ENCODE data around the gene ADAM12. TPM values are rescaled to one million over a fixed set of nuclear protein-coding genes. Genes with fewer than 3 reads are reported as not detected.

ADAM12 gene
- total and polyA plus RNA-seq, 10 donors, result 0.51 to 7.0 (median 1.0) TPM

GRCh38 chr10:126115886-126116285 lies 272.4 kb downstream of the ADAM12 start:
- H3K27me3 ChIP-seq (replicated peaks in 1 of 7), result no peaks in the 10 kb centered on the region
- DNase-seq, result no peak
- WGBS, 5 donors, result 76 to 83% (median 80%) methylated on average over 6 of the region's 6 CpGs
- H3K4me3 ChIP-seq, result no peak overlapping the region
- no peaks in the 10 kb centered on the region for H3K36me3 ChIP-seq
- TF ChIP-seq POLR2AphosphoS5 (IDR thresholded peaks at IDR 0.05) (no peak), CTCF (IDR thresholded peaks at IDR 0.05 in 8 of 11, conservative IDR thresholded peaks at IDR 0.05 in 3 of 11) (no peak), POLR2A (IDR thresholded peaks at IDR 0.05) (no peak)
- peaks cover 0 to 21% (median 4%) of the 10 kb centered on the region in 8 donors for H3K9me3 ChIP-seq
- no peak overlapping the region for H3K27ac ChIP-seq
- intact Hi-C loops (cut with DNase I; ENCODE audit: low total_unique reads), result no loop called here
- no peaks in the 10 kb centered on the region for H3K4me1 ChIP-seq

GRCh38 chr10:126114884-126115555 lies 273.3 kb downstream of the ADAM12 start:
- no peak for TF ChIP-seq CTCF (IDR thresholded peaks at IDR 0.05 in 8 of 11, conservative IDR thresholded peaks at IDR 0.05 in 3 of 11)
- TF ChIP-seq POLR2A (IDR thresholded peaks at IDR 0.05), result no peak
- TF ChIP-seq POLR2AphosphoS5 (IDR thresholded peaks at IDR 0.05), result no peak
- Histone ChIP-seq H3K27ac (no peak overlapping the region), H3K4me1 (no peaks in the 10 kb centered on the region), H3K4me3 (no peak overlapping the region), H3K36me3 (no peaks in the 10 kb centered on the region), H3K9me3 (peaks cover 0 to 21% (median 4%) of the 10 kb centered on the region in 8 donors), H3K27me3 (replicated peaks in 1 of 7) (no peaks in the 10 kb centered on the region)
- intact Hi-C loops (cut with DNase I; ENCODE audit: low total_unique reads), result no loop called here
- 80 to 92% (median 90%) methylated on average over 8 of the region's 8 CpGs for WGBS, 5 donors
- DNase-seq, result no peak

- Histone ChIP-seq H3K4me1 (no peaks in the 10 kb centered on the region), H3K36me3 (no peaks in the 10 kb centered on the region), H3K4me3 (no peak overlapping the region), H3K27me3 (replicated peaks in 1 of 7) (no peaks in the 10 kb centered on the region), H3K27ac (no peak overlapping the region), H3K9me3 (peaks cover 0 to 6% (median 0%) of the 10 kb centered on the region in 8 donors)
- no peak for TF ChIP-seq POLR2AphosphoS5 (IDR thresholded peaks at IDR 0.05)
- no peak for TF ChIP-seq POLR2A (IDR thresholded peaks at IDR 0.05)
- no peak for TF ChIP-seq CTCF (IDR thresholded peaks at IDR 0.05 in 8 of 11, conservative IDR thresholded peaks at IDR 0.05 in 3 of 11)
- no peak for DNase-seq
- 56 to 73% (median 60%) methylated on average over 6 of the region's 6 CpGs for WGBS, 5 donors
- intact Hi-C loops (cut with DNase I; ENCODE audit: low total_unique reads), result no loop called here
Measured at GRCh38 chr10:126111516-126111915, 276.8 kb downstream of the ADAM12 start.

- no peaks in the 10 kb centered on the region for H3K9me3 ChIP-seq
- H3K4me3 ChIP-seq, result no peak overlapping the region
- H3K27me3 ChIP-seq (replicated peaks in 1 of 7), result no peaks in the 10 kb centered on the region
- no peaks in the 10 kb centered on the region for H3K4me1 ChIP-seq
- no peak for TF ChIP-seq POLR2AphosphoS5 (IDR thresholded peaks at IDR 0.05)
- 31 to 37% (median 33%) methylated on average over 5 of the region's 5 CpGs for WGBS, 5 donors
- intact Hi-C loops (cut with DNase I; ENCODE audit: low total_unique reads), result no loop called here
- no peak for DNase-seq
- no peaks in the 10 kb centered on the region for H3K36me3 ChIP-seq
- H3K27ac ChIP-seq, result no peak overlapping the region
Measured at GRCh38 chr10:126110489-126111180, 277.6 kb downstream of the ADAM12 start.

Data from spleen (tissue), 11 donors.